ENCODE results near the gene CHST11. TPM values are rescaled to one million over a fixed set of nuclear protein-coding genes. Genes with fewer than 3 reads are reported as not detected.

CHST11 gene
- total and polyA plus RNA-seq, 4 donors: 0.57 to 11.1 (median 3.7) TPM

DNA sequence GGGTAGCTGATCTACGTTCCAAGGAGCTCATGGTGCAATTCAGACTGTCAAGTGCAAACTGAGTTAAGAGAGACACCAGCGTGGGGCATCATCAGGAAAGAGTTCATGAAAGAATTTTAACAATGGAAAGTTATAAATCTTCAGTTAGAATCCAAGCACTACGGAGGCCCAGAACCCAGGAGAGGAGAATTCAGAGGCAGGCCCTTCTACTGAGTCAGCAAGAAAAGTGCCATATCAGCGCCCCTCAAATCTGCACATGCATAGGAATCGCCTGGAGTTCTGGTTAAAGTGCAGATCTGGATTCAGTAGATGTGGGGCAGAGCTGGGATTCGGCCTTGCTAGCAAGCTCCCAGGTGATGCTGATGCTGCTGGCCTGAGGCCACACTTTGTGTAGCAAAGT lies 45.9 kb downstream of the CHST11 start (continued):
- TF ChIP-seq GABPA (IDR thresholded peaks at IDR 0.05 in 1 of 2, conservative IDR thresholded peaks at IDR 0.05 in 1 of 2) (no peak), TAF1 (conservative IDR thresholded peaks at IDR 0.05) (no peak)
- TF ChIP-seq, protein P1, sequence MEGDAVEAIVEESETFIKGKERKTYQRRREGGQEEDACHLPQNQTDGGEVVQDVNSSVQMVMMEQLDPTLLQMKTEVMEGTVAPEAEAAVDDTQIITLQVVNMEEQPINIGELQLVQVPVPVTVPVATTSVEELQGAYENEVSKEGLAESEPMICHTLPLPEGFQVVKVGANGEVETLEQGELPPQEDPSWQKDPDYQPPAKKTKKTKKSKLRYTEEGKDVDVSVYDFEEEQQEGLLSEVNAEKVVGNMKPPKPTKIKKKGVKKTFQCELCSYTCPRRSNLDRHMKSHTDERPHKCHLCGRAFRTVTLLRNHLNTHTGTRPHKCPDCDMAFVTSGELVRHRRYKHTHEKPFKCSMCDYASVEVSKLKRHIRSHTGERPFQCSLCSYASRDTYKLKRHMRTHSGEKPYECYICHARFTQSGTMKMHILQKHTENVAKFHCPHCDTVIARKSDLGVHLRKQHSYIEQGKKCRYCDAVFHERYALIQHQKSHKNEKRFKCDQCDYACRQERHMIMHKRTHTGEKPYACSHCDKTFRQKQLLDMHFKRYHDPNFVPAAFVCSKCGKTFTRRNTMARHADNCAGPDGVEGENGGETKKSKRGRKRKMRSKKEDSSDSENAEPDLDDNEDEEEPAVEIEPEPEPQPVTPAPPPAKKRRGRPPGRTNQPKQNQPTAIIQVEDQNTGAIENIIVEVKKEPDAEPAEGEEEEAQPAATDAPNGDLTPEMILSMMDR (IDR thresholded peaks at IDR 0.05; ENCODE audit: low read depth, low read length, missing input control): no peak

DNA sequence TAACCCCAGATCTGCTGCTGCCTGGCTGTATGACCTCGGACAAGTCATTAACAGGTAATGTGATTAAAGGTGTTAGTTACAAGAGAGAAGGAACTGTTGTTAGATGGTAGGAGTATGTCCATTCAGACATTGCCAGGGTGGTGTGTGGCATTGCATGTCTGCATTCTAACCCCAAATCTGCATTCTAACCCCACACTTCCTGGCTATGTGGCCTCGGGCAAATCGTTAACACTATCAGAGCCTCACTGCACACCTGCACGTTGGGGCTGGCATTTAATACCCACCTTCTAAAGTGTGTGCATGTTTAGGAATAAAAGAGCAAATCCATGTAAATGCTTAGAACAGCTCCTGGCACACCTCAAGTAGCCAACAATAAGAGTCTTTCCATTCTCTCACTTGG lies 46.4 kb downstream of the CHST11 start:
- H3K36me3 ChIP-seq (ENCODE audit: control insufficient read depth in 4 of 4, insufficient read depth in 3 of 4, low read depth in 1 of 4, low read length in 3 of 4): no peaks in the 10 kb centered on the region
- peaks cover 0 to 3% (median 0%) of the 10 kb centered on the region in 4 donors for H3K4me1 ChIP-seq (ENCODE audit: control insufficient read depth in 4 of 4, insufficient read depth in 4 of 4, low read length in 3 of 4)
- H3K4me3 ChIP-seq (ENCODE audit: low read depth in 1 of 3, low read length in 3 of 3): no peak overlapping the region
- no peak overlapping the region for H3K9ac ChIP-seq (ENCODE audit: low read depth in 1 of 2, low read length in 2 of 2)
- H3K9me3 ChIP-seq (ENCODE audit: control insufficient read depth in 4 of 4, low read length in 3 of 4): no peaks in the 10 kb centered on the region
- TF ChIP-seq, protein P2, sequence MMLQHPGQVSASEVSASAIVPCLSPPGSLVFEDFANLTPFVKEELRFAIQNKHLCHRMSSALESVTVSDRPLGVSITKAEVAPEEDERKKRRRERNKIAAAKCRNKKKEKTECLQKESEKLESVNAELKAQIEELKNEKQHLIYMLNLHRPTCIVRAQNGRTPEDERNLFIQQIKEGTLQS (IDR thresholded peaks at IDR 0.05): no peak
- H3K27ac ChIP-seq (ENCODE audit: low read depth in 1 of 2, low read length in 2 of 2): no peak overlapping the region
- WGBS: 78% methylated on average over 4 of the region's 4 CpGs
- H3K27me3 ChIP-seq (ENCODE audit: control insufficient read depth in 4 of 4, insufficient read depth in 4 of 4, low read length in 3 of 4): no peaks in the 10 kb centered on the region
- DNase-seq (ENCODE audit: low spot score): no peak

DNA sequence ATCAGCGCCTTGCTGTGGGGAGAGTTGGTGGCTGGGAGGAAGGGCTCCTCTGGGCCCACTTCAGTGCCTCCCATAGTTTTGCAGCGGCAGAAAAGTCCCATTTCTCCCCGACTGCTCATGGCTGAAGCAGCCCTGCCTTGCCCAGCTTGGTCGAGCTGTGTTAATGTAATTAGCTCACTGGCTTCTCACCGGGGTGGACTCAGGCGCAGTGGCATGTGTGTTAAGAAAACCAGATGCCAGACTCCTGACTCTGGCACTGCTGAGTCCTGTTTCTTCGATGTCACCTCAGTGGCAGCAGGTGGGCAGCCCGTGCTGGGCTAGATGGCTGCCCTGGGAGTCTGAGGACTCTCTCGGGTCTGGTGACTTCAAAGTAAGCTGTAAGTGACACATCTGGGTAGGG lies 47.4 kb downstream of the CHST11 start:
- 82% methylated on average over 9 of the region's 9 CpGs for WGBS
- no peak overlapping the region for H3K27ac ChIP-seq (ENCODE audit: low read depth in 1 of 2, low read length in 2 of 2)
- H3K9ac ChIP-seq (ENCODE audit: low read depth in 1 of 2, low read length in 2 of 2): no peak overlapping the region
- H3K9me3 ChIP-seq (ENCODE audit: control insufficient read depth in 4 of 4, low read length in 3 of 4): no peaks in the 10 kb centered on the region
- TF ChIP-seq RXRA (IDR thresholded peaks at IDR 0.05) (no peak), TAF1 (conservative IDR thresholded peaks at IDR 0.05) (no peak), NR2F2 (IDR thresholded peaks at IDR 0.05) (no peak), FOXA1 (IDR thresholded peaks at IDR 0.05) (no peak), EGR1 (IDR thresholded peaks at IDR 0.05; ENCODE audit: low read depth in 2 of 2) (no peak), FOXA2 (IDR thresholded peaks at IDR 0.05) (no peak), JUND (IDR thresholded peaks at IDR 0.05) (no peak), GABPA (IDR thresholded peaks at IDR 0.05 in 1 of 2, conservative IDR thresholded peaks at IDR 0.05 in 1 of 2) (no peak), HNF4G (IDR thresholded peaks at IDR 0.05) (no peak), HNF4A (conservative IDR thresholded peaks at IDR 0.05) (no peak)
- TF ChIP-seq, protein P3, sequence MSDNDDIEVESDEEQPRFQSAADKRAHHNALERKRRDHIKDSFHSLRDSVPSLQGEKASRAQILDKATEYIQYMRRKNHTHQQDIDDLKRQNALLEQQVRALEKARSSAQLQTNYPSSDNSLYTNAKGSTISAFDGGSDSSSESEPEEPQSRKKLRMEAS (IDR thresholded peaks at IDR 0.05): no peak
- TF ChIP-seq, protein P1 (IDR thresholded peaks at IDR 0.05; ENCODE audit: low read depth, low read length, missing input control): no peak
- TF ChIP-seq, protein P4, sequence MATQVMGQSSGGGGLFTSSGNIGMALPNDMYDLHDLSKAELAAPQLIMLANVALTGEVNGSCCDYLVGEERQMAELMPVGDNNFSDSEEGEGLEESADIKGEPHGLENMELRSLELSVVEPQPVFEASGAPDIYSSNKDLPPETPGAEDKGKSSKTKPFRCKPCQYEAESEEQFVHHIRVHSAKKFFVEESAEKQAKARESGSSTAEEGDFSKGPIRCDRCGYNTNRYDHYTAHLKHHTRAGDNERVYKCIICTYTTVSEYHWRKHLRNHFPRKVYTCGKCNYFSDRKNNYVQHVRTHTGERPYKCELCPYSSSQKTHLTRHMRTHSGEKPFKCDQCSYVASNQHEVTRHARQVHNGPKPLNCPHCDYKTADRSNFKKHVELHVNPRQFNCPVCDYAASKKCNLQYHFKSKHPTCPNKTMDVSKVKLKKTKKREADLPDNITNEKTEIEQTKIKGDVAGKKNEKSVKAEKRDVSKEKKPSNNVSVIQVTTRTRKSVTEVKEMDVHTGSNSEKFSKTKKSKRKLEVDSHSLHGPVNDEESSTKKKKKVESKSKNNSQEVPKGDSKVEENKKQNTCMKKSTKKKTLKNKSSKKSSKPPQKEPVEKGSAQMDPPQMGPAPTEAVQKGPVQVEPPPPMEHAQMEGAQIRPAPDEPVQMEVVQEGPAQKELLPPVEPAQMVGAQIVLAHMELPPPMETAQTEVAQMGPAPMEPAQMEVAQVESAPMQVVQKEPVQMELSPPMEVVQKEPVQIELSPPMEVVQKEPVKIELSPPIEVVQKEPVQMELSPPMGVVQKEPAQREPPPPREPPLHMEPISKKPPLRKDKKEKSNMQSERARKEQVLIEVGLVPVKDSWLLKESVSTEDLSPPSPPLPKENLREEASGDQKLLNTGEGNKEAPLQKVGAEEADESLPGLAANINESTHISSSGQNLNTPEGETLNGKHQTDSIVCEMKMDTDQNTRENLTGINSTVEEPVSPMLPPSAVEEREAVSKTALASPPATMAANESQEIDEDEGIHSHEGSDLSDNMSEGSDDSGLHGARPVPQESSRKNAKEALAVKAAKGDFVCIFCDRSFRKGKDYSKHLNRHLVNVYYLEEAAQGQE (IDR thresholded peaks at IDR 0.05): no peak
- TF ChIP-seq, protein P5, sequence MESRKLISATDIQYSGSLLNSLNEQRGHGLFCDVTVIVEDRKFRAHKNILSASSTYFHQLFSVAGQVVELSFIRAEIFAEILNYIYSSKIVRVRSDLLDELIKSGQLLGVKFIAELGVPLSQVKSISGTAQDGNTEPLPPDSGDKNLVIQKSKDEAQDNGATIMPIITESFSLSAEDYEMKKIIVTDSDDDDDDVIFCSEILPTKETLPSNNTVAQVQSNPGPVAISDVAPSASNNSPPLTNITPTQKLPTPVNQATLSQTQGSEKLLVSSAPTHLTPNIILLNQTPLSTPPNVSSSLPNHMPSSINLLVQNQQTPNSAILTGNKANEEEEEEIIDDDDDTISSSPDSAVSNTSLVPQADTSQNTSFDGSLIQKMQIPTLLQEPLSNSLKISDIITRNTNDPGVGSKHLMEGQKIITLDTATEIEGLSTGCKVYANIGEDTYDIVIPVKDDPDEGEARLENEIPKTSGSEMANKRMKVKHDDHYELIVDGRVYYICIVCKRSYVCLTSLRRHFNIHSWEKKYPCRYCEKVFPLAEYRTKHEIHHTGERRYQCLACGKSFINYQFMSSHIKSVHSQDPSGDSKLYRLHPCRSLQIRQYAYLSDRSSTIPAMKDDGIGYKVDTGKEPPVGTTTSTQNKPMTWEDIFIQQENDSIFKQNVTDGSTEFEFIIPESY (IDR thresholded peaks at IDR 0.05): no peak
- no peak for DNase-seq (ENCODE audit: low spot score)
- no peaks in the 10 kb centered on the region for H3K36me3 ChIP-seq (ENCODE audit: control insufficient read depth in 4 of 4, insufficient read depth in 3 of 4, low read depth in 1 of 4, low read length in 3 of 4)
- peaks cover 0 to 3% (median 0%) of the 10 kb centered on the region in 4 donors for H3K4me1 ChIP-seq (ENCODE audit: control insufficient read depth in 4 of 4, insufficient read depth in 4 of 4, low read length in 3 of 4)
- no peak overlapping the region for H3K4me3 ChIP-seq (ENCODE audit: low read depth in 1 of 3, low read length in 3 of 3)
- H3K27me3 ChIP-seq (ENCODE audit: control insufficient read depth in 4 of 4, insufficient read depth in 4 of 4, low read length in 3 of 4): no peaks in the 10 kb centered on the region

Data from liver (tissue), 9 donors.